GM12875 (cell line): ENCODE measurements around the gene CELF4.

ENCODE experiments used
- H3K4me3 ChIP-seq: one replicate; pipeline ENCODE4 v1.5.1; 2011; ENCODE audit warnings: low read depth, low read length, control low read depth
- CTCF ChIP-seq: IDR thresholded peaks from 2 replicates; pipeline ENCODE4 v1.5.1; 2011; ENCODE audit warnings: low read depth, mild to moderate bottlenecking, control low read depth, inconsistent platforms, low read length, moderate library complexity, borderline replicate concordance; ENCODE audit not compliant: insufficient read depth

Gene CELF4

GRCh38 chr18:37293359-37293758 lies 272.2 kb downstream of the CELF4 start:
- no peak for TF ChIP-seq CTCF

GRCh38 chr18:37289423-37289822 lies 276.2 kb downstream of the CELF4 start:
- H3K4me3 ChIP-seq: no peak overlapping the region
- TF ChIP-seq CTCF: no peak

More at GRCh38 chr18:37293359-37293758, 272.2 kb downstream of the CELF4 start:
- H3K4me3 ChIP-seq: no peak overlapping the region

GRCh38 chr18:37287601-37288000 lies 278.0 kb downstream of the CELF4 start:
- TF ChIP-seq CTCF: no peak
- H3K4me3 ChIP-seq: no peak overlapping the region

GRCh38 chr18:37286801-37287200 lies 278.8 kb downstream of the CELF4 start:
- no peak for TF ChIP-seq CTCF
- no peak overlapping the region for H3K4me3 ChIP-seq

- H3K4me3 ChIP-seq: no peak overlapping the region
- no peak for TF ChIP-seq CTCF
Observed at GRCh38 chr18:37285825-37286224, 279.8 kb downstream of the CELF4 start.

- no peak for TF ChIP-seq CTCF
- no peak overlapping the region for H3K4me3 ChIP-seq
Observed at GRCh38 chr18:37284260-37284659, 281.3 kb downstream of the CELF4 start.

GRCh38 chr18:37282386-37283037 lies 283.1 kb downstream of the CELF4 start:
- H3K4me3 ChIP-seq: no peak overlapping the region
- peak; percentile 43; the same call in 1 of the 2 replicates for TF ChIP-seq CTCF
